ENCODE data around the gene TBC1D16.

Gene TBC1D16, protein sequence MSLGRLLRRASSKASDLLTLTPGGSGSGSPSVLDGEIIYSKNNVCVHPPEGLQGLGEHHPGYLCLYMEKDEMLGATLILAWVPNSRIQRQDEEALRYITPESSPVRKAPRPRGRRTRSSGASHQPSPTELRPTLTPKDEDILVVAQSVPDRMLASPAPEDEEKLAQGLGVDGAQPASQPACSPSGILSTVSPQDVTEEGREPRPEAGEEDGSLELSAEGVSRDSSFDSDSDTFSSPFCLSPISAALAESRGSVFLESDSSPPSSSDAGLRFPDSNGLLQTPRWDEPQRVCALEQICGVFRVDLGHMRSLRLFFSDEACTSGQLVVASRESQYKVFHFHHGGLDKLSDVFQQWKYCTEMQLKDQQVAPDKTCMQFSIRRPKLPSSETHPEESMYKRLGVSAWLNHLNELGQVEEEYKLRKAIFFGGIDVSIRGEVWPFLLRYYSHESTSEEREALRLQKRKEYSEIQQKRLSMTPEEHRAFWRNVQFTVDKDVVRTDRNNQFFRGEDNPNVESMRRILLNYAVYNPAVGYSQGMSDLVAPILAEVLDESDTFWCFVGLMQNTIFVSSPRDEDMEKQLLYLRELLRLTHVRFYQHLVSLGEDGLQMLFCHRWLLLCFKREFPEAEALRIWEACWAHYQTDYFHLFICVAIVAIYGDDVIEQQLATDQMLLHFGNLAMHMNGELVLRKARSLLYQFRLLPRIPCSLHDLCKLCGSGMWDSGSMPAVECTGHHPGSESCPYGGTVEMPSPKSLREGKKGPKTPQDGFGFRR

DNA sequence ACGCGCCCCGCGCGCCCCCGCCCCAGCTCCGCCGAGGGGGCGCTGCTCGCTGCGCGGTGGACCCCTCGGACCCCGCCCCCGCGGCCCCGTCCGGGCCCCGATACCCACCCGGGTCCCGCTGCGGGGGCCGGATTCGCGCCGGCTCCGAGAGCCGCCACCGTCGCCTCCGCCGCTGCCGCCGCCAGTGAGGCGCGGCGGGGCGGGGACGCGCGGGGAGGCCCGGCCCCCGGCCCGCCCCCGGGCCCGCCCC, at the start of gene TBC1D16:
TBC1D16 (minus strand) TSS at position 186 of the 250 bp plus-strand sequence. CDS start 22,325 bp downstream, outside the sequence.
- DNase-seq: no peak

DNA sequence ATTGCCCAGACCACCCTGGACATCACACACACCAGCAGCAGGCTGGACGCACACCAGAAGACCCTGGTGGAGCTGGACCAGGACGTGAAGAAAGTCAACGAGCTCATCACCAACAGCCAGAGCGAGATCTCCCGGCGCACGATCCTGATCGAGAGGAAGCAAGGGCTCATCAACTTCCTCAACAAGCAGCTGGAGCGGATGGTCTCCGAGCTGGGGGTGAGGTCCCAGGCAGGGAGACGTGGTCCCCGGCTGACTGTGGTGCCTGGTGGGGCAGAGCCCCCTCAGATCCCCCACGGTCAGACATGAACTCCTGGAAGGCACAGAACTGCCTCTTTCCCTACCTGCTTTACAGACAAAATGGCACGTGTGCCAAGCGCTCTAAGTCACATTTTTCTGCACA, 49.1 kb upstream of the TBC1D16 start:
- DNase-seq: no peak

DNA sequence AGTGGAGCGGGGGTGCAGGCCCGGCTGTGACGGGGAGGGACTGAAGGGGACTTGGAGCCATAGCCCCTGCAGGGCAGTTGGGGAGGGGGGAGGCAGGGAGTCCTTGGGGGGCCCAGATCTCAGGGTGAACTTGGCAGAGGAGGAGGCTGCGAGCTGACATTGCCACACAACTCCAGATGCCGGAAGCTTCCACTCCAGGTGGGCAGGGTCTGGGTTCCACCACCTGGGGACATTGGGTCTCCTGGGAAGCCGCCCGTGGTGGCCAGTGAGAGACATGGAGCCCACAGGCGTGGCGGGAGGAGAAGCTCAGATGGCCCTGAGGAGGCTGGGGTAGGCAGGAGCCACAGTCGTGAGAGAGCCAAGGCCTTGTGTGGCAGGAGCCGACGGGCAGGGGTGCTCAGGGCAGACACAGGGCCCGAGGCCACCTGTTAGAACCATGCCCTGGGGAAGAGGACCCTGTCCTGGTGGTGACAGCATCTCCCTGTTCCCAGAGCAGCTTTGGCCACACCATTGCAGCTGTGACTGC, 47.5 kb upstream of the TBC1D16 start:
- DNase-seq: no peak

DNA sequence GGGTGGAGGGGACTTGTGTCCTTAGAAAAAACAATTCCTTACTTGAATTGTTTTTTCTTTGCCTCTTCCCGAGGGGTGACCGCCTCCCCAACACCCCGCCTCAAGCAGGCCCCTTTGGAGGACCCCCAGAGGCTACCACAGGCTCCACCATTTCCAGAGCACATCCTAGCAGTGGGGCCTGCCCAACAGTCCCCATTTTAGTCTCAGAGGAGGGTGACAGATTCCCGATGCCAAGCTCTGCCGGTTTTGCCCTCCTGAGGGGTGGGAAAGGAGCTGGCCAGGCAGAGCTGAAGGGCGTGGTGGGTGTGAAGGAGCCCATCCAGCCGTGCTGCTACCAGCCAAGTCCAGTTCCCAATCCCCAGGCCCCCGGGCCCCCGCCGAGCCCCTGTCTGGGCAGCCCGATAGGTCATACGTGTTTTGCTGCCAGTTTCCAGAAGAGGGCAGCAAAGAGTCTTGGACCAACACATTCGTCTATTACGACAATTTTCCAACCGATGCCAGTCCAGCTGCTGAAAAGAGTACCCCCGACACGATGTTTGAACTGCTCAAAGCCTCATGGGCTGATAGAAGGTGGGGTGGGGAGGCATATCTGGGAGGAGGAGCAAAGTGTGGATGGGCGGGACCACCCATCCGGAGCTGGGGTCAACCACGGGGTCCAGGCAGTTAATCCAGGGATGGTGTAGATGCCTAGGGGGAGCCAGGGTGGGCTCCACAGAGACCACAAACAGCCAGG, 46.9 kb upstream of the TBC1D16 start:
- peak; percentile 28 for DNase-seq

DNA sequence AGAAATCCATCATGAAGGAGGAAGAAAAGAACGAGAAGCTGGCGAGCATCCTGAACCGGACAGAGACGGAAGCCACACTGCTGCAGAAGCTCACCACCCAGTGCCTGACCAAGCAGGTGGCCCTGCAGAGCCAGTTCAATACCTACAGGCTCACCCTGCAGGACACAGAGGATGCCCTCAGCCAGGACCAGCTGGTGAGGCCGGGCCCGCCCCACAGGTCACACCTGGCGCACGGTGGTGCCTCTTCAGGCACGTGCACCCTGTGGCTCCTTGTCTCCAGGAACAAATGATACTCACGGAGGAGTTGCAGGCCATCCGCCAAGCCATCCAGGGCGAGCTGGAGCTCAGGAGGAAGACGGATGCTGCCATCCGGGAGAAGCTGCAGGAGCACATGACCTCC, 45.9 kb upstream of the TBC1D16 start:
- no peak for DNase-seq

DNA sequence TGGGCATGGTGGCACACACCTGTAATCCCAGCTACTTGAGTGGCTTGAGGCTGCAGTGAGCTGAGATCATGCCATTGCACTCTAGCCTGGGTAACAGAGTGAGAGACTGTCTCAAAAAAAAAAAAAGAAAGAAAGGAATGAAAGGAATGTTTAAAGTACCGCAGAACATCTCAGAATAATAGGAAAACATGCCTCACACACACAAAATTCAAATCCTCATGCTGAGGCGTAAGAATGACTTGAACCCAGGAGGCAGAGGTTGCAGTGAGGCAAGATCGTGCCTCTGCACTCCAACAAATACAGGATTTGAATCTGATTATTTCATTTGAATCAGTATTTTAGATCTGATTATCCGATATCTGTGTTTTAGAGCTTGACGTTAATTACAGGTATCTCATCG, 44.4 kb upstream of the TBC1D16 start:
- DNase-seq: no peak

DNA sequence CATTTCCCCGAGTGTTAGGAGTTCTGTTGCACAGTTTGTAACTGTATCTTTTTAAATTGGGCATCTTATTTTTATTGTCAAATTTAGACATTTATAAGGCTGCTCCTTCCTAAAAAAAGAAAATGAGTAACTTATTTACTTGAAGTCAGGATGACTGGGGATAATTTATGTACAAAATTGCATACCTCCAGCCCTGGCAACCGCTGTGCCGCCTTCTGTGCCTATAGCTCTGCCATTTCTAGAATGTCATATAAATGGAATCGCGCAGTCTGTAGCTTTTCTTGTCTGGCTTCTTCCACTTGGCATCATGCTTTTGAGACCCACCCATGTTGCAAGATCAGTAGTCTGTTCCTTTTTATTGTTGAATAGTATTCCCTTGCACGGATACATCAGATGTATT, 36.7 kb upstream of the TBC1D16 start:
- DNase-seq: no peak

DNA sequence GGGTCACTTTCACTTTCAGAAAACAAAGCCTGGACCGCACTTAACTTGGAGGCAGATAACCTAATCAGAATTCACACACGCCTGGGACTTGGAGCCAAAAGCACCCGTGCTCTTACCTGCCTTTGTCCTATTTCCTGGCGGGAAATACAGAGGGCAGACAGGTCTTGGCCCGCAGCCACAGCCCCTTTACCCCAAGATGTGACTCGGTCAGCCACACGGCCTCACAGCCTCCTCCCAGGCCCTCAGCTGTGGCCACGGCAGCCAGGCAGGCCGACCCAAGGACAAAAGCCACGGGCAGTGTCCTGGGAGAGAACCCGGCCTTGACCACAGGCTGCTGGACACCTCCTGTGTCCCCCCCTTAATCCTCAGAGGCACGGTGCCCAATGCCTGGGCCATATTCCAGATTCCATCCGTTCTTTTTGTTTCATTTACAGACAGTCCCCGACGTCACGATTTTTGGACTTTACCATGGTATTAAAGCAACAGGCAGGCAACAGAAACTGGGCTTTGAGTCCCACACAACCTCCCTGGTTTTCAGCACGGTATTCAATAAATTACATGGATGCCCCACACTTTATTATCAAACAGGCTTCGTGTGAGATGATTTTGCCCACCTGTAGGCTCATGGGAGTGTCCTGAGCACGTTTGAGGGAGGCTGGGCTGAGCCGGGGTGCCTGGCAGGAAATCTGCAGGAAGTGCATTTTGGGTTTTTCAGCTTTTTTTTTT, 35.6 kb upstream of the TBC1D16 start:
- DNase-seq: no peak

DNA sequence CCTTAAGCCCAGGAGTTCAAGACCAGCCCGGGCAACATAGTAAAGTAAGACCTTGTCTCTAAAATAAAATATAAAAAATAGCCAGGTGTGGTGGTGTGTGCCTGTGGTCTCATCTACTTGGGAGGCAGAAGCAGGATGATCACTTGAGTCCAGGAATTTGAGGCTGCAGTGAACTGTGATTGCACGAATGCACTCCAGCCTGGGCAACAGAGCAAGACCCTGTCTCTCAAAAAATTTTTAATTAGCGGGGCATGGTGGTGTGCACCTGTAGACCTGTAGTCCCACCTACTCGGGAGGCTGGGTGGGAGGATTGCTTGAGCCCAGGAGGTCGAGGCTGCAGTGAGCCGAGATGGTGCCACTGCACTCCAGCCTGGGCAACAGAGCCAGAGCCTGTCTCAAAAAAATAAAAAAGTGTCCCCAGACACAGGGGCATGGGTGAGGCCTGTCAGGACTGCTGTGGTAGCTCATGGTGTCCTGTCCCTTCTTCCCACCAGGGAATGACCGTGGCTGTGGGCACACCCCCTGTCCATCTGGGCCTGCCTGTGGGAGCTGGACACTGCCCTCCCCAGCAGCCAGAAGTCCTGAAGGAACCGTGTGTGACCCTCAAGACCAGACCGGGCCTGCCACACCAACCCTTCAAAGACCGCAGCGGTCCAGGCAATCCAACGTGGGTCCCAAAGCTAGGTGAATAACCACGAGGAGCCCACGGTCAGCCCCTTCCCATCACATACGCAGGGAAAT, 34.9 kb upstream of the TBC1D16 start:
- no peak for DNase-seq

DNA sequence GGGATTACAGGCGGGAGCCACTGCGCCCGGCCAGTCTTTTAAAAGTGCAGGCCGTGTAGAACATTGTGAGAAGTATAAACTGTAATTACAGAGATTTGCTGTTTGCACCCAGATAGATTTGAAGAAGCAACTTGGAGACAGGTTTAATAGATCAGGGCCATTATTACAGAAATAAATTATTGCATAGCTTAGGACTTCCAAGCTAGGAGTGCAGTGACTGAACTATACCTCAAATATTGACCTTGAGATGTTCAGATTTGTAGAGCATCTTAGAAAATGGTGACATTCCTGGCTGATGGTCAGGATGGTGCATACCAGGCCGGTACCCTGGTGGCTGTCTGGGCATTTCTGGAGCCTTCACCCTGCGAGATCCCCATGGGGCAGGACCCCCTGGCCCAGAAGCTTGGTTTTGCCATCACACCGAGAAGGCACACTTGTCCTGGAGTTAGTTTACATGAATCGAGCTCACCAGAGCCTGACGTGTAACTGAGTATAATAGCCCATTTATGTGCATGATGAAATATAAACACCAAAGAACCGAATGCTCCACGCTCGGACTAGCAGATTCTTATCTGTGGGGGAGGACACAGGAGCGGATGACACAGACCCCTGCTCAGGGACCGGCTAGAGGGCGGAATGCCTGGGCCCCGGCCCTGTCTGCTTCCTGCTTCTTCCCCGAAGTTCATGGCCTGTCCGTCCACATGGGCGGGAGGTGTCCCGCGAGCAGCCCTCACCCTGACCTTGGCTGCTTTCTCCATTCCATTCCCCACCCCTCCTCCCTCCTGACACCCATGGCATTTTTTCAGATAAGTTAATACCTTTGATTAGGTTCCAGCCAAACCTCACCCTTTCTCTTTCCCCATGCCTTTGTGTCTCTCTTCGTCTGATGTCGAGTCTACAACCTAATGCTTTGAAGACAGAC, 32.9 kb upstream of the TBC1D16 start:
- no peak for DNase-seq

DNA sequence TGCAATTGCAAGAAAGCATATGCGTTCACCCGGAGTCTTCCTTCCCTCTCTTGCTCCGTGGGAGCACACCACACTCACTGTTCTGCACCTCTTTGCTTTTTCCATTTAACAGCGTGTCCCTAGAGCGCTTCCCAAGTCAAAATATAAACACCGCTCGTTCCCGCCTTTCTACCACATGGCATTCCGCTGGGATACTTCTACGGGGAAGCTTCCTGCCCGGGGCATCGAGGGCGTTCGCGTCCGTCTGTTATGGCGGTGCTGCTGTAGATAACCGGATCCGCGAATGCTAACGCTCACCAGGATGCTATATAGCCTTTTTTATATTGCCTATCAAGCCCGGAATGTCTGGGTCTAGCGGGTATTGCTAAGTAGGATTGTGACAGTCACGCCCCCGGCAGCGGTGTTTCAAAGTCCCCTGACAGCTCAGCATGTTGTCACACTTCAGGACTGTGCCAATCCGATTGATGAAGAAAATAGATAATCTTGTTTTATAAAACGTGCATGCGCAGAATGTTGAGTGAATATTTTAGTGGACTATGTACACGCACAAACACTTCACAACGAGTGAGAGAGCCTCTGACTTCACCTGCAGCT, 31.8 kb upstream of the TBC1D16 start:
- no peak for DNase-seq

DNA sequence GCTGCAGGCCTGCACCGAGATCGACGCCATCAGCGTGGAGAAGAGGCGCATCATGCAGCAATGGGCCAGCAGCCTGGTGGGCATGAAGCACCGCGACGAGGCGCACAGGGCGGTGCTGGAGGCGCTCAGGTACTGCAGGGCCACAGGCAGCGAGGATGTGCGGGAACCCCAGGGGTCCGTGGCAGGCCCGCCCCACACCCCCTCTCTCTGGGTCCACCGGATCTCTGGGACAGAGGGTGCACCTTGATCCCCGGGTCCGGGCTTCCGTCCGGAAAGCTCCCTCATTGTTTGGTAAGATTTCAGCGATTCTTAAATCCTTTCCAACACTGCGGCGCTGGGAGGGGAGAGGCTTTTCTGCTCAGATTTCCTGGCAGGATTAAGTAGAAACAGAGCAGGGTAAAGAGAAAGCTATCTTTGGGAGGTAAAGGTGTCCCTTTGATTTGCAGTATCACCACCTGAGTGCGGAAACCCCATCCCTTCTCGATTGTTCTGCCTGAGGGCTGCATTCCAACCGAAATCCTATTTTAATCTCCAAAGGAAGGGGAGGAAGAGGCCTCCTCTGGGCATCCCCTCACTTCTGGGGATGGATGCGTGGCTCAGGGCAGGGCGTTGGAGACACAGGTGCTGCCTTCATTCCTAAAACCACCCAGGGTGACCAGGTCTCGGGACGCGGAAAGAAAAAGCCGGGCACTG, 30.0 kb upstream of the TBC1D16 start:
- DNase-seq: no peak

DNA sequence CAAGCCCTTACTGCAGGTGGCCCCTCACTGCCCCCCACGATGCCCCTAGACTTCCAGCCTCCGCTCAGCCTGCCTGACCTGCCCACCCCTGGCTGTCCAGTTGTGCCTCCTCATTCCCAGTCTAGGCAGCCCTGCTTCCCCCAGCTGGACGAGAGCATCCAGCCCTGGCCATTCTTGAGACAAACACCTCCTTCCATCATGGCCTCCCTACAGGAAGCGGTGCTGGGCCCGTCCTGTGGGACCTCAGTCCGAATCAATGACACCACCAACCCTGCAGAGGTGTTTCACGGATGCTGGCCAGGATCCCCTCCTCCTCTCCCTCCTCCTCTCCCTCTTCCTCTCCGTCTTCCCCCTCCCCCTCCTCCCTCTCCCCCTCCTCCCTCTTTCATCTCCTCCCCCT, 29.0 kb upstream of the TBC1D16 start:
- DNase-seq: no peak

DNA sequence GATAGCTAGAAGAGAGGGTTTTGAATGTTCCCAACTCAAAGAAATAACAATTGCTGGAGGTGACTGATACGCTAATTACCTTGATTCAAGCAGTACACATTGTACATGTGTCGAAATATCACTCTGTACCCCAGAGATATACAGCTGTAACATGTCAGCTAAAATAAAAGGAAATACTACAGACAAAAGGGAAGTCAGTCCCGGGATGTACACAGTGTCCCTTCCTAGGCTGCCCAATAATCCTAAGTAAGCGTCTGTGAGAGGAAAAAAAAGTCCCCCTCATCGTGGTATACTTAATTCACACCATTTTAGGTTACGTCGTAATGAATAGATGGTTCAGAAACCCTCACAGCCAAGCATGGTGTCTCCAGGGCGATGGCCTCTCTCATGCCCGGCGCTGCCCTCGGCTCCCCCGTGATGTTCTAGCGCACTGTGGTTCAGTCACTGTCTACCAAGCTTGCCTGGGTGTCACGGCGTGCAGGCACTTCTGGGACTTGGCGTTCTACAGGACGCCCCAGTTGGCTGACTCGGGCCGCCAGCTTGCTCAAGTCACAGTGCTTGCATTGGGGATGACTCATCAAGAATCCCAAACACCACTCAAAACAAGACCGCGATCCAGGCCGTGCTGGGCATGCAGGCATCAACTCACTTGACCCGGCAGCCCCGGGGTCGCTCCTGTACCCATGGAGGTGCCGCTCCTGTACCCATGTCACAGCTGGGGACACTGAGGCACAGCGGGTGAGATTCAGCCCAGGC, 28.3 kb upstream of the TBC1D16 start:
- DNase-seq: no peak

DNA sequence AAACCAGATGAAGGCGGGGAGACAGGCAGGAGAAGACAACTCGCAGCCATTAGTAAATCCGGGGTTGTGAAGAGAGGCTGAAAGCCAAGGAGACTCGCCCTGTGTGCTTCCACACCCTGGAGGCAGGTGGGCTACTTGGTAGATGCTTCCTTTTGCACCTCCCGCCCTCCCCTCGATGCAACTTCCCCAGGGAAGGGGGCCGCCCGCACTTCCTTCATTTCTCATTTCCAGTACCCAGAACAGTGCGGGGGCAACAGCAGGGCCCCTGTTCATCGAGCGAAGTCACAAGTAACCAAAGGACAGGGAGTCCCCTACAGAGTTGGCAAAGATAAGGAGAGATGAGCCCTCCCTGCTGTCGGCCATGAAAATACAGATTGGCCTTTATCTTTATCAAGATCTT, 25.7 kb upstream of the TBC1D16 start:
- no peak for DNase-seq

DNA sequence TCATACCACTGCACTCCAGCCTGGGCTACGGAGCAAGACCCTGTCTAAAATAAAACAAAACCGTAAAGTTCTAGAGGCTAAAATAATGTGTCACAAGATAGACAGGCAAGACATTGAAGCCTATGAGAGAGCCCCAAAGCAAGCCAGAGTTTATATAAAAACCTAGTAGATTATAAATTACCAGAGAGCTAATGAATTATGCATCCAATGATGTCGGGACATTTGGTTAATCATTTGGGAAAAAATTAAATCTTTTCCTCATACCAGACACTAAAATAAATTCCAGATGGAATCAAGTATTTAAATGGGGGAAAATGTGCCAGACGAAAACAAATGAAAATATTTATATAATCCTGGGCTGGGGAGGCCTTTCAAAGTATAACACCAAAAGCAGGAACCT, 25.0 kb upstream of the TBC1D16 start:
- no peak for DNase-seq

DNA sequence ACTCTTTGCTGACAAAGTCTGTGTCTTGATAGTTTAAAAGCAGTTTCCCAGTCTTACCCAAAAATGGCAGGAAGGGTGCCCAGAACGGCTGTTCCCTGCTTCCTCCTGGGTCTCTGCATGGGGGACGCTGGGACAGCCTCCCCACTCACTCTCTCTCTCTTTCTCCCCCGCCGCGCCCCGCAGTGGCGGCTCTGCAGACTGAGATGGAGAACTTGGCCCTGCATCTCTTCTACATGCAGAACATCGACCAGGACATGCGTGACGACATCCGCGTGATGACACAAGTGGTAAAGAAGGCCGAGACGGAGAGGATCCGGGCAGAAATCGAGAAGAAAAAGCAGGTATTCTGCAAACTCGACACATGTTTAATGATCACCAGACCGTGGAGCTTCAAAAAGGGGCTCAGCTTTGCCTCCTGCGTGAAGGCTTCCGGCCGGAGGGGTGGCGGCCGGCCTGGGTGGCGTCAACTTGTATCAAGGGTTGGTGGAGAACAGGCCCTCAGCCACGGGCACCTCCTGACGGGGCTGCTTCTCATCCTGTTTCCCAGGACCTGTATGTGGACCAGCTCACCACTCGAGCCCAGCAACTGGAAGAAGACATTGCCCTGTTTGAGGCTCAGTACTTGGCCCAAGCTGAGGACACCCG, 22.8 kb upstream of the TBC1D16 start:
- DNase-seq: no peak

DNA sequence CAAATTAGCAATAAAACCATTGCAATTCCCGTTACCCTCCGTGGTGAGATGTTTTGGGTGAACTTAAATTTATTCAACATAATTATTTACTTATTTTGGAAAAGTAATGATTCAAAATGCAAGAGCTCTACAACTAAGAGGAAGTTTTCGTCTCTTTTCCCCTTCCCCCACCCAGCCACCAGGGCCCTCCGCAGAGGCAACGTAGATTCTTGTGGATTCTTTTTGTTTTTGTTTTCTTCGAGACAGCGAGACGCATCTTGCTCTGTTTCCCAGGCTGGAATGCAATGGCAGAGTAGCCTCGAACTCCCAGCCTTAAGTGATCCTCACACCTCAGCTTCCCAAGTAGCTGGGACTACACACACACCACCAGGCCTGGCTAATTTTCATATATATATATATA, 19.9 kb upstream of the TBC1D16 start:
- DNase-seq: no peak

DNA sequence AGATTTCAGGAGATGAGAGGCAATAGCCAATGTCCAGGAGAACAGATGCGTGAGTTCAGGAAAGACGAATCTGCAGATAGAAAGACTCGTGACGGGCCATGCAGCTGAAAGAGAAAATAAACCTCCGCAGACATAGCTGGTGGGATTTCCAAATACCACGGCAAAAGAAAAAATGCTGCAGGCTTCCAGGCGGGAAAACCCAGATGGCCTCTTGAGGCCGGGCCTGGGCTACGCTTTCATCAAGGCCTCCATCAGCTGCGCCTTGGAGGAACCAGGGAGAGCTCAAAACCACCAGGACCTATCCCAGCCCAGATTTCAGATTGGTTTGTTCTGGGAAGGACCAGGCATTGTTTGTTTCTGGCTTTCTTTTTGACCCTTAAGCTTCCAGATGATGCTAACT, 17.4 kb upstream of the TBC1D16 start:
- DNase-seq: no peak

Measured in NCI-H1048 (cell line).